Uterus (tissue), 2 donors: ENCODE data around the gene PDE4B.

Source experiments
- POLR2A ChIP-seq, 2 donors: fragments of 450-650 bp; IDR thresholded peaks; one replicate each; pipeline ENCODE4 v1.6.1; 2016; ENCODE audit warnings: antibody characterized with exemption in 2 of 2, mild to moderate bottlenecking in 1 of 2, moderate library complexity in 1 of 2
- TF ChIP-seq, protein P1 (sequence below), 4 experiments: fragments of 200-600 bp in 2 of 4; fragments of 450-650 bp in 2 of 4; sonication (generic) in 2 of 4; IDR thresholded peaks; one replicate each; pipeline ENCODE4 v1.5.1; 2016 to 2019; ENCODE audit warnings: antibody characterized with exemption in 4 of 4, mild to moderate bottlenecking in 2 of 4, moderate library complexity in 1 of 4

DNA sequence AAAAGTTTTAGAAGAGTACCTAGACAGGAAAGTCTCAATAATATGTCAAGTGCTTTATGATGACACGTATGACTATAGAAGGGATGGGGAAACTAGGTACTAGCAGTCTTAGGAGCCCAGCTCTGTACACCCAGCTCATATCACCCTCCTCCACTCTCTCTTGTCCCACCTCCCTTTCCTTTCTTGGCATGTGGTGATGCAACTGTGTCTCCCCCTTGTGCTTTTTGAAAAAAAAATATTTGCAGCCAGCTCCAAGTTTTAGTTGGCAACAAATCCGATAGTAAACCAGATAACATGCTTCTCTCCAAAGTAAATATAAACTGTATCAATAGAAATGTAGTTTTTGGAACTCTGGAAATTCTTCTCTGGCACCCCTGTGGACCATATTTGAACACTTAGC is 280.7 kb downstream of the PDE4B start:
- no peak for TF ChIP-seq POLR2A (IDR thresholded peaks at IDR 0.05)
- TF ChIP-seq, protein P1, sequence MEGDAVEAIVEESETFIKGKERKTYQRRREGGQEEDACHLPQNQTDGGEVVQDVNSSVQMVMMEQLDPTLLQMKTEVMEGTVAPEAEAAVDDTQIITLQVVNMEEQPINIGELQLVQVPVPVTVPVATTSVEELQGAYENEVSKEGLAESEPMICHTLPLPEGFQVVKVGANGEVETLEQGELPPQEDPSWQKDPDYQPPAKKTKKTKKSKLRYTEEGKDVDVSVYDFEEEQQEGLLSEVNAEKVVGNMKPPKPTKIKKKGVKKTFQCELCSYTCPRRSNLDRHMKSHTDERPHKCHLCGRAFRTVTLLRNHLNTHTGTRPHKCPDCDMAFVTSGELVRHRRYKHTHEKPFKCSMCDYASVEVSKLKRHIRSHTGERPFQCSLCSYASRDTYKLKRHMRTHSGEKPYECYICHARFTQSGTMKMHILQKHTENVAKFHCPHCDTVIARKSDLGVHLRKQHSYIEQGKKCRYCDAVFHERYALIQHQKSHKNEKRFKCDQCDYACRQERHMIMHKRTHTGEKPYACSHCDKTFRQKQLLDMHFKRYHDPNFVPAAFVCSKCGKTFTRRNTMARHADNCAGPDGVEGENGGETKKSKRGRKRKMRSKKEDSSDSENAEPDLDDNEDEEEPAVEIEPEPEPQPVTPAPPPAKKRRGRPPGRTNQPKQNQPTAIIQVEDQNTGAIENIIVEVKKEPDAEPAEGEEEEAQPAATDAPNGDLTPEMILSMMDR (IDR thresholded peaks at IDR 0.05): no peak
